ENCODE data around the gene FYN. TPM values are rescaled to one million over a fixed set of nuclear protein-coding genes. Genes with fewer than 3 reads are reported as not detected.
A peak's percentile ranks its signal among the peaks of the same experiment; 100 is the strongest.

FYN gene
- total RNA-seq, 1 experiment from 2014 or later, result 7.2 TPM

- no peaks in the 10 kb centered on the region for H3K9me3 Mint-ChIP-seq (ENCODE audit: unreplicated experiment)
- H3K4me3 ChIP-seq (ENCODE audit: low read depth, low read length), result no peak overlapping the region
- no peak overlapping the region for H3K27ac Mint-ChIP-seq (ENCODE audit: unreplicated experiment)
- ChIA-PET POLR2A (no interaction called here), CTCF (interaction anchor here (0.6 kb wide), 1 partner anchor 31 kb away, joined by 4 read pairs; no protein-coding TSS in a partner anchor)
- no TSS peak for BruUV-seq (replicated peaks)
- H3K36me3 Mint-ChIP-seq (ENCODE audit: insufficient read depth, unreplicated experiment), result no peaks in the 10 kb centered on the region
- H3K27me3 Mint-ChIP-seq (ENCODE audit: insufficient read depth, unreplicated experiment), result no peaks in the 10 kb centered on the region
- H3K4me1 ChIP-seq, result no peaks in the 10 kb centered on the region; the same call in 1 of the 2 replicates
- no peaks in the 10 kb centered on the region for H3K36me3 ChIP-seq (ENCODE audit: control insufficient read depth, insufficient read depth, low read length)
- H3K27me3 ChIP-seq (replicated peaks; ENCODE audit: control insufficient read depth, insufficient read depth, low read length), result no peaks in the 10 kb centered on the region
- no peak for DNase-seq
- H3K4me1 Mint-ChIP-seq (ENCODE audit: low read depth, unreplicated experiment), result peaks cover 6% of the 10 kb centered on the region
- no peaks in the 10 kb centered on the region for H3K9me3 ChIP-seq
- no peak for TF ChIP-seq CTCF (IDR thresholded peaks at IDR 0.05; ENCODE audit: insufficient read depth in 1 of 2, low read depth in 1 of 2, low read length in 1 of 2, severe bottlenecking in 1 of 2, unreplicated experiment in 1 of 2)
- no peak overlapping the region for H3K4me3 Mint-ChIP-seq (ENCODE audit: unreplicated experiment)
- intact Hi-C loops (cut with micrococcal nuclease; ENCODE audit: unreplicated experiment), result no loop called here
Observed at GRCh38 chr6:111646034-111646433, 227.2 kb downstream of the FYN start.

DNA sequence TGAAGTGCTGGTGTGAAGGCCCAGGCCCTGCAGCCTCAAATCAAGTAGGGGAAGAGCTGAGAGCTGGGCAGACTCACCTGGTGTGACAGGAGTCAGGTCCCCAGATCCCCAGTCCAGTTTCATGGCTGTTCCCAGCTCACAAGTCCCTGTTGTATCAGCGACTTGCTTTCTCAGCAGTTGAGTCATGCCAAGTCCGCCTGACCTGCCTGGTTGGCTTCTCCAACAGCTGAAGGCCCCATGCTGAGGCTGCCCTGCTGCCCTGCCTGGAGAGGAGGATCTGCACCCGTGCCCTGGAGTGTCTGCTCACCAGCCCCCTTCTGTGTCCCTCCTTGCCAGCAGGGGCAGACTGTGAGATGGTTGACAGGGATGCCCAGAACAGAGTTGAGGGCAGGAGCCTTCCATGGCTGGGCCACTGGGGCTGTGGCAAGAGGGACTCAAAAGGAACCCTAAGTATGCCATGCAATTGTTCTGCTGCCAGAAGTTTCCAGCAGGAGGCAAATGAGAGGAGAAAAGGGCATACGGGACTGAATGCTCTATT is 228.3 kb downstream of the FYN start:
- no peak for DNase-seq
- Mint-ChIP-seq H3K27me3 (ENCODE audit: insufficient read depth, unreplicated experiment) (no peaks in the 10 kb centered on the region), H3K4me3 (ENCODE audit: unreplicated experiment) (no peak overlapping the region), H3K36me3 (ENCODE audit: insufficient read depth, unreplicated experiment) (no peaks in the 10 kb centered on the region), H3K27ac (ENCODE audit: unreplicated experiment) (no peak overlapping the region), H3K4me1 (ENCODE audit: low read depth, unreplicated experiment) (no peaks in the 10 kb centered on the region), H3K9me3 (ENCODE audit: unreplicated experiment) (no peaks in the 10 kb centered on the region)
- ChIA-PET POLR2A (no interaction called here), CTCF (no interaction called here)
- Histone ChIP-seq H3K9me3 (no peaks in the 10 kb centered on the region), H3K4me3 (ENCODE audit: low read depth, low read length) (no peak overlapping the region), H3K36me3 (ENCODE audit: control insufficient read depth, insufficient read depth, low read length) (no peaks in the 10 kb centered on the region), H3K27me3 (replicated peaks; ENCODE audit: control insufficient read depth, insufficient read depth, low read length) (no peaks in the 10 kb centered on the region), H3K4me1 (no peaks in the 10 kb centered on the region)
- TF ChIP-seq CTCF (IDR thresholded peaks at IDR 0.05; ENCODE audit: insufficient read depth in 1 of 2, low read depth in 1 of 2, low read length in 1 of 2, severe bottlenecking in 1 of 2, unreplicated experiment in 1 of 2), result no peak
- BruUV-seq (replicated peaks), result no TSS peak
- intact Hi-C loops (cut with micrococcal nuclease; ENCODE audit: unreplicated experiment), result no loop called here

DNA sequence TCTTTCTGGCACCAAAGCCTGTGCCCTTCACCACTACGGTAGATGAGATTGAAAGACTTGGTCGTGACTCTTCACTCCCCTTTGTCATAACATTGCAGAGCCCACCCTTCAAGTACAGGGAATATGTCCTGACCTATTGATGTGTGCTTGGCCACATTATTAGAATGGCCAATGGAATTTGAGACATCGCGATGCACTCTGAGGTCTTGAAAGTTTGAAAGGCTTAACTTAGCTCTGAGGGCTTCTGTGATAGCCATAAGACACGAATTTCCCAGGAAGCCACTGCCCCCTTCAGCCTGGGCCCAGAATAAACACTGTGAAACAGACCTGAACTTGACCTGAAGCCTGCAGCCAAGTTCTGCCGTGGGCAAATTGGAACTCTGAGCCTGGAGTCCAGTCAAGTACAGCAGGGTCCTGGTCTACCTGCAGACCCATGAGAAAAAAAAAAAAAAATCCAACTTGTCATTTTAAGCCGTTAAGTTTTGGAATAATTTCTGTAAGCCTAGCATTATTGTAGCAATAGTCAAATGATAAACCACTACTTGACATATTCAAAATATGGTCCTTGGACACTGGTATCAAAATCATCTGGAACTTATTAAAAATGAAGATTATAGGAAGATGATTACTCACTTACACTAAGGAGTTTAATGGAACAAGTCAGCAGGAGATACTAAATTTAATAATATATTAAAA is 230.6 kb downstream of the FYN start:
- Histone ChIP-seq H3K4me1 (no peaks in the 10 kb centered on the region), H3K36me3 (ENCODE audit: control insufficient read depth, insufficient read depth, low read length) (no peaks in the 10 kb centered on the region), H3K27me3 (replicated peaks; ENCODE audit: control insufficient read depth, insufficient read depth, low read length) (no peaks in the 10 kb centered on the region), H3K9me3 (no peaks in the 10 kb centered on the region), H3K4me3 (ENCODE audit: low read depth, low read length) (no peak overlapping the region)
- Mint-ChIP-seq H3K27ac (ENCODE audit: unreplicated experiment) (no peak overlapping the region), H3K36me3 (ENCODE audit: insufficient read depth, unreplicated experiment) (no peaks in the 10 kb centered on the region), H3K4me1 (ENCODE audit: low read depth, unreplicated experiment) (no peaks in the 10 kb centered on the region), H3K9me3 (ENCODE audit: unreplicated experiment) (no peaks in the 10 kb centered on the region), H3K4me3 (ENCODE audit: unreplicated experiment) (no peak overlapping the region), H3K27me3 (ENCODE audit: insufficient read depth, unreplicated experiment) (no peaks in the 10 kb centered on the region)
- intact Hi-C loops (cut with micrococcal nuclease; ENCODE audit: unreplicated experiment), result loop anchor here (1.0 to 2.0 kb wide), 4 partner anchors 38 to 384 kb away; partner anchors contain the start of gene TRAF3IP2
- CTCF ChIA-PET, result interaction anchor here (0.6 to 1.5 kb wide), 4 partner anchors 9 to 383 kb away, joined by 3 to 5 read pairs (median 4); a partner anchor contains a TSS
- POLR2A ChIA-PET, result no interaction called here
- BruUV-seq (replicated peaks), result no TSS peak
- DNase-seq, result peak in 1 of 2 experiments; percentile 55
- peak in 1 of 2 experiments; percentile 44 for TF ChIP-seq CTCF (IDR thresholded peaks at IDR 0.05; ENCODE audit: insufficient read depth in 1 of 2, low read depth in 1 of 2, low read length in 1 of 2, severe bottlenecking in 1 of 2, unreplicated experiment in 1 of 2)
